GM23248 (cell line): ENCODE measurements around the gene KDM2A.

Experiments
- EZH2 ChIP-seq: fragments of 200-600 bp; sonication (generic); IDR thresholded peaks from 2 replicates; pipeline ENCODE4 v1.6.1; 2018; ENCODE audit warnings: antibody characterized with exemption, mild to moderate bottlenecking; ENCODE audit not compliant: insufficient read depth, poor library complexity, severe bottlenecking
- EZH2phosphoT487 ChIP-seq: fragments of 200-600 bp; sonication (generic); IDR thresholded peaks from 2 replicates; pipeline ENCODE4 v1.6.1; 2018; ENCODE audit warnings: antibody characterized with exemption, moderate library complexity, mild to moderate bottlenecking, low read depth; ENCODE audit not compliant: insufficient read depth

GRCh38 chr11:67268962-67269268 lies 149.9 kb downstream of the KDM2A start:
- TF ChIP-seq EZH2: no peak
- no peak for TF ChIP-seq EZH2phosphoT487
